CD14-positive monocyte (primary cell): ENCODE data around the gene MAPK7. TPM values are rescaled to one million over a fixed set of nuclear protein-coding genes. Genes with fewer than 3 reads are reported as not detected.

Experiments
- DNase-seq, 3 donors: peaks; one replicate each; pipeline ENCODE4 v3.0.0-alpha.2; 2011 to 2022
- H2AFZ ChIP-seq: 2 replicates; pipeline ENCODE4 v1.6.0; 2012; ENCODE audit warnings: mild to moderate bottlenecking, low read depth, low read length, inconsistent platforms; ENCODE audit not compliant: insufficient read depth, poor library complexity, severe bottlenecking
- H3K27ac ChIP-seq, 2 donors: 1 replicate in 1 of 2; 2 replicates in 1 of 2; pipeline ENCODE4 v1.5.1; 2012 to 2013; ENCODE audit warnings: low read length in 2 of 2, control low read depth in 1 of 2, inconsistent platforms in 1 of 2, low read depth in 1 of 2, mild to moderate bottlenecking in 1 of 2
- H3K27me3 ChIP-seq, 2 donors: one replicate each; pipeline versions ENCODE4 v1.6.0 to v1.6.1; 2011 to 2013; ENCODE audit warnings: low read length in 2 of 2; ENCODE audit not compliant: control insufficient read depth in 2 of 2, insufficient read depth in 2 of 2
- H3K36me3 ChIP-seq, 2 donors: replicated peaks in 1 of 2; 1 replicate in 1 of 2; 2 replicates in 1 of 2; pipeline versions ENCODE4 v1.5.1 to v1.6.1; 2012 to 2013; ENCODE audit warnings: low read length in 2 of 2, control low read depth in 1 of 2, inconsistent platforms in 1 of 2, mild to moderate bottlenecking in 1 of 2; ENCODE audit not compliant: insufficient read depth in 2 of 2, control insufficient read depth in 1 of 2
- H3K4me1 ChIP-seq, 2 donors: 1 replicate in 1 of 2; 2 replicates in 1 of 2; pipeline versions ENCODE4 v1.5.1 to v1.6.1; 2012 to 2013; ENCODE audit warnings: low read length in 2 of 2, control low read depth in 1 of 2, inconsistent platforms in 1 of 2, mild to moderate bottlenecking in 1 of 2, moderate library complexity in 1 of 2; ENCODE audit not compliant: insufficient read depth in 2 of 2, control insufficient read depth in 1 of 2
- H3K4me2 ChIP-seq: replicated peaks from 2 replicates; pipeline ENCODE3; 2012; ENCODE audit warnings: low read length, moderate library complexity, mild to moderate bottlenecking; ENCODE audit not compliant: poor library complexity, severe bottlenecking; ENCODE audit errors: extremely low read depth
- H3K4me3 ChIP-seq, 3 experiments: fragments of 200-600 bp in 1 of 3; sonication (generic) in 1 of 3; replicated peaks in 1 of 3; 1 replicate in 2 of 3; 2 replicates in 1 of 3; pipeline ENCODE4 v1.5.1; 2011 to 2013; ENCODE audit warnings: low read length in 3 of 3, mild to moderate bottlenecking in 3 of 3, control low read depth in 2 of 3, low read depth in 2 of 3, inconsistent platforms in 1 of 3, moderate library complexity in 1 of 3
- H3K79me2 ChIP-seq: 2 replicates; pipeline ENCODE4 v1.6.0; 2012; ENCODE audit warnings: mild to moderate bottlenecking, control low read depth, inconsistent platforms, low read length, moderate library complexity; ENCODE audit not compliant: insufficient read depth
- H3K9ac ChIP-seq: 2 replicates; pipeline ENCODE4 v1.6.0; 2017; ENCODE audit warnings: low read length, mild to moderate bottlenecking; ENCODE audit not compliant: insufficient read depth, poor library complexity, severe bottlenecking
- H3K9me3 ChIP-seq, 2 donors: replicated peaks in 1 of 2; 1 replicate in 1 of 2; 2 replicates in 1 of 2; pipeline versions ENCODE4 v1.5.1 to v1.6.1; 2012 to 2013; ENCODE audit warnings: low read length in 2 of 2, control low read depth in 1 of 2; ENCODE audit not compliant: control insufficient read depth in 1 of 2, insufficient read depth in 1 of 2
- H4K20me1 ChIP-seq: 2 replicates; pipeline ENCODE4 v1.6.0; 2012; ENCODE audit warnings: mild to moderate bottlenecking, low read length, control low read depth, moderate library complexity; ENCODE audit not compliant: insufficient read depth
- H3K27ac Mint-ChIP-seq, 7 donors: one replicate each; pipeline ENCODE4 v1.8.0; 2020; ENCODE audit warnings: mild to moderate bottlenecking in 7 of 7, mixed read lengths in 7 of 7, moderate library complexity in 6 of 7, inconsistent platforms in 2 of 7
- H3K27me3 Mint-ChIP-seq, 3 donors: one replicate each; pipeline ENCODE4 v1.8.0; 2021 to 2022; ENCODE audit warnings: low read depth in 3 of 3, mild to moderate bottlenecking in 3 of 3, mixed read lengths in 3 of 3, moderate library complexity in 3 of 3, inconsistent platforms in 1 of 3
- H3K36me3 Mint-ChIP-seq, 2 donors: one replicate each; pipeline ENCODE4 v1.8.0; 2020; ENCODE audit warnings: mixed read lengths in 2 of 2, inconsistent platforms in 1 of 2, mild to moderate bottlenecking in 1 of 2
- H3K4me1 Mint-ChIP-seq: one replicate; pipeline ENCODE4 v1.8.0; 2020; ENCODE audit warnings: mild to moderate bottlenecking, mixed read lengths
- H3K4me3 Mint-ChIP-seq, 2 donors: one replicate each; pipeline ENCODE4 v1.8.0; 2020; ENCODE audit warnings: mild to moderate bottlenecking in 2 of 2, mixed read lengths in 2 of 2, moderate library complexity in 1 of 2
- H3K9me3 Mint-ChIP-seq, 7 donors: one replicate each; pipeline ENCODE4 v1.8.0; 2020 to 2022; ENCODE audit warnings: mixed read lengths in 7 of 7, mild to moderate bottlenecking in 6 of 7, moderate library complexity in 6 of 7, inconsistent platforms in 2 of 7
- WGBS: methylation state at CpG from one replicate; pipeline ENCODE4 v1.1.5; 2013; ENCODE audit warnings: missing lambda C conversion rate; ENCODE audit not compliant: insufficient coverage; 5-methylcytosine and 5-hydroxymethylcytosine counted together
- intact Hi-C, 2 donors: fragments of 100-400 bp; cut with micrococcal nuclease; formaldehyde crosslinking; loops; one replicate each; pipeline versions ENCODE4 v1.15.0 to v1.15.1; 2023
- polyA plus RNA-seq, 3 donors: library from polyadenylated mRNA; depleted of rRNA in 1 of 3; unstranded in 2 of 3; stranded (reverse) in 1 of 3; fragments of 300-500 nt in 2 of 3; fragments of >200 nt in 1 of 3; fragmentation: Illumina TruSeq in 2 of 3; gene quantifications; 1 replicate in 2 of 3; 2 replicates in 1 of 3; pipeline ENCODE4 v1.2.3, GENCODE V29; 2012 to 2021
- TF ChIP-seq, protein P1 (sequence below): fragments of 200-600 bp; IDR thresholded peaks from one replicate; pipeline ENCODE4 v1.8.0; 2022; ENCODE audit warnings: antibody characterized with exemption, mild to moderate bottlenecking

The MAPK7 gene
- polyA plus RNA-seq, 3 donors: 9.3 to 130 (median 10.0) TPM

DNA sequence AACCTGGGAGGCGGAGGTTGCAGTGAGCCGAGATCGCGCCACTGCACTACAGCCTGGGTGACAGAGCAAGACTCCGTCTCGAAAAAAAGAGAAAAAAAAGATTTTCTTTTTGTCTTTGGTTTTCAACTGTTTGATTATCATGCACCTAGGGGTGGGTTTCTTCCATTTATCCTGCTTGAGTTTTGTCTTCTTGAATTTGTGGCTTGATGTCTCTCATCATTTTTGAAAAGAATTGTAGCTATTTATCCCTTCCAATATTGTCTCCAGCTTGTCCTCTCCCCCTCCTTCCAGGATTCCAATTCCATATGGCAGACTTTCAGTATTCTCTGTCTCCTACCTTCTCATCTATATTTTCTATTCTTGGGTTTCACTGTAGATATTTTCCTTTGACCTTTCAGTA lies 23.6 kb upstream of the MAPK7 start:
- no peak overlapping the region for H3K27ac ChIP-seq
- H3K4me3 Mint-ChIP-seq: no peak overlapping the region
- H3K27me3 ChIP-seq: no peaks in the 10 kb centered on the region
- no peak overlapping the region for H3K27ac Mint-ChIP-seq
- peaks cover 17 to 39% (median 20%) of the 10 kb centered on the region in 3 donors for H3K27me3 Mint-ChIP-seq
- H3K36me3 Mint-ChIP-seq: no peaks in the 10 kb centered on the region
- H3K4me2 ChIP-seq: no peak overlapping the region
- no peaks in the 10 kb centered on the region for H3K79me2 ChIP-seq
- no peaks in the 10 kb centered on the region for H3K36me3 ChIP-seq
- no peaks in the 10 kb centered on the region for H3K9me3 ChIP-seq
- H3K9me3 Mint-ChIP-seq: no peaks in the 10 kb centered on the region
- H3K4me3 ChIP-seq: no peak overlapping the region
- WGBS: no CpG with 5 or more reads among the region's 6 CpGs
- intact Hi-C loops: no loop called here
- H3K4me1 Mint-ChIP-seq: no peaks in the 10 kb centered on the region
- no peak overlapping the region for H2AFZ ChIP-seq
- no peaks in the 10 kb centered on the region for H4K20me1 ChIP-seq
- no peaks in the 10 kb centered on the region for H3K4me1 ChIP-seq
- H3K9ac ChIP-seq: no peak overlapping the region
- TF ChIP-seq, protein P1, sequence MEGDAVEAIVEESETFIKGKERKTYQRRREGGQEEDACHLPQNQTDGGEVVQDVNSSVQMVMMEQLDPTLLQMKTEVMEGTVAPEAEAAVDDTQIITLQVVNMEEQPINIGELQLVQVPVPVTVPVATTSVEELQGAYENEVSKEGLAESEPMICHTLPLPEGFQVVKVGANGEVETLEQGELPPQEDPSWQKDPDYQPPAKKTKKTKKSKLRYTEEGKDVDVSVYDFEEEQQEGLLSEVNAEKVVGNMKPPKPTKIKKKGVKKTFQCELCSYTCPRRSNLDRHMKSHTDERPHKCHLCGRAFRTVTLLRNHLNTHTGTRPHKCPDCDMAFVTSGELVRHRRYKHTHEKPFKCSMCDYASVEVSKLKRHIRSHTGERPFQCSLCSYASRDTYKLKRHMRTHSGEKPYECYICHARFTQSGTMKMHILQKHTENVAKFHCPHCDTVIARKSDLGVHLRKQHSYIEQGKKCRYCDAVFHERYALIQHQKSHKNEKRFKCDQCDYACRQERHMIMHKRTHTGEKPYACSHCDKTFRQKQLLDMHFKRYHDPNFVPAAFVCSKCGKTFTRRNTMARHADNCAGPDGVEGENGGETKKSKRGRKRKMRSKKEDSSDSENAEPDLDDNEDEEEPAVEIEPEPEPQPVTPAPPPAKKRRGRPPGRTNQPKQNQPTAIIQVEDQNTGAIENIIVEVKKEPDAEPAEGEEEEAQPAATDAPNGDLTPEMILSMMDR: no peak
- no peak for DNase-seq

DNA sequence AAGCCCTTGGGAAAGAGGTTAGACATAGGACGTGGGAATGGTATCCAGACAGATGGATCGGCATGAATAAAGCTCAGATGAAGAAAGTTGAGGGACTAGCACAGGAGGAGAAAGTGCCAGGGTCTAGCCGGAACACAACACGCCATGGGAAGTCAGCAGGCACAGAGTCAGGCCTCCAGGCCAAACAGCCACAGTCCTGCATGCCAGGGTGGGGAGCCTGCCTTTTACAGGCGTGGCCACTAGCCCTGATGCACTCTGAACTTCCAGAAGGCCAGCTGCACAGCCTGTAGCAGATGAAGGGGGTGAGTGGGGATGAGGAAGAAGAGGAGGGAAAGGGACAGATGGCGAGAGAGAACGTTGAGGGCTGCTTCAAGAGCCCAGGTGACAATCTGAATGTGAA lies 20.9 kb upstream of the MAPK7 start:
- Histone ChIP-seq H3K27me3 (peaks cover 0 to 19% of the 10 kb centered on the region in 2 donors), H4K20me1 (no peaks in the 10 kb centered on the region), H3K4me3 (no peak overlapping the region), H3K9ac (no peak overlapping the region), H3K79me2 (no peaks in the 10 kb centered on the region), H3K36me3 (no peaks in the 10 kb centered on the region), H3K9me3 (no peaks in the 10 kb centered on the region), H3K4me2 (no peak overlapping the region), H3K27ac (no peak overlapping the region), H3K4me1 (peaks cover 6% of the 10 kb centered on the region in 2 donors), H2AFZ (no peak overlapping the region)
- no peak overlapping the region for H3K4me3 Mint-ChIP-seq
- peaks cover 5% of the 10 kb centered on the region for H3K4me1 Mint-ChIP-seq
- peaks cover 28 to 45% (median 31%) of the 10 kb centered on the region in 3 donors for H3K27me3 Mint-ChIP-seq
- WGBS: 99% methylated on average over 4 of the region's 7 CpGs
- no peak for DNase-seq
- intact Hi-C loops: no loop called here
- no peak overlapping the region for H3K27ac Mint-ChIP-seq
- TF ChIP-seq, protein P1: no peak
- H3K36me3 Mint-ChIP-seq: no peaks in the 10 kb centered on the region
- no peaks in the 10 kb centered on the region for H3K9me3 Mint-ChIP-seq
